ENCODE results near the gene ADAM12. TPM values are rescaled to one million over a fixed set of nuclear protein-coding genes. Genes with fewer than 3 reads are reported as not detected.

The ADAM12 gene
- total RNA-seq, 1 experiment from 2014 or later, result not detected

DNA sequence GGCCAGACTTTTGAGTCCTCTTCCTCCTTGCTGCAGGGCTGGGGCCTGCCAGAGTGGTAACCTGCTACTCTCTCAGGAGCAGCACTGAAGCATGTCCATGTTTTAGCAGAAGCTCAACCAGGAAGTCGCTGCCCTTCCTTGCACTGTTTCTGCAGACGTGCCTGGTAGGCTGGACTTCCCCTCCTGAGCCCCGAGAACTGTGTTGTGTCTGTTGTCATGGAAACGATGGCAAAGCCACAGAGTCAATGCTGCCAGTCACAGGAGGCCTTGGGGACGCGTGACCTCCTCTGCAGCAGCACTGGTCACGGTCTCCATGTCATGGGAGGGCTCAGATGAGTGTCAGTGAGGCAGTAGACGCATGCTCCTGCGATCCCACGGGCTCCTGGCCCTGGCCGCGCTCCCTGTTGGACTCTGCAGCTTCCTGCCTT, 346.5 kb downstream of the ADAM12 start:
- no TSS peak for BruUV-seq (replicated peaks)
- Histone ChIP-seq H3K4me2 (ENCODE audit: low read length) (no peak overlapping the region), H3K36me3 (ENCODE audit: control insufficient read depth in 1 of 2, insufficient read depth in 2 of 2, low read length in 2 of 2) (no peaks in the 10 kb centered on the region), H3K4me3 (replicated peaks in 1 of 2; ENCODE audit: low read depth in 1 of 2, low read length in 2 of 2) (no peak overlapping the region), H3K27ac (ENCODE audit: low read depth, low read length) (no peak overlapping the region), H3K27me3 (ENCODE audit: insufficient read depth, low read length) (0 out of 2 replicates have a peak, but pooled peaks cover 3% of the 10 kb centered on the region), H3K79me2 (ENCODE audit: insufficient read depth, low read length) (no peaks in the 10 kb centered on the region), H4K20me1 (ENCODE audit: insufficient read depth) (no peaks in the 10 kb centered on the region), H3K9ac (ENCODE audit: low read length) (no peak overlapping the region), H3K9me3 (ENCODE audit: control insufficient read depth in 1 of 2, insufficient read depth in 1 of 2, low read depth in 1 of 2, low read length in 2 of 2) (no peaks in the 10 kb centered on the region), H3K9me2 (ENCODE audit: insufficient read depth) (no peaks in the 10 kb centered on the region), H3K4me1 (ENCODE audit: control insufficient read depth in 1 of 2, insufficient read depth in 2 of 2, low read length in 2 of 2) (no peaks in the 10 kb centered on the region), H2AFZ (ENCODE audit: low read depth, low read length, poor library complexity, severe bottlenecking) (no peak overlapping the region)
- no peak for DNase-seq (ENCODE audit: low read depth, low spot score)
- RAD21 ChIA-PET (ENCODE audit: low non-redundant PET in 1 of 2, low total read pairs in 2 of 2, uncharacterized antibody in 2 of 2, unreplicated experiment in 2 of 2), result no interaction called here
- CTCF ChIA-PET, result no interaction called here
- no peak for TF ChIP-seq JUND (IDR thresholded peaks at IDR 0.05)
- TF ChIP-seq YY1 (IDR thresholded peaks at IDR 0.05; ENCODE audit: extremely low read depth, insufficient replicate concordance, low read depth, low read length), result no peak
- no peak for TF ChIP-seq CEBPB (IDR thresholded peaks at IDR 0.05; ENCODE audit: low read depth)
- no peak for TF ChIP-seq ELF1 (IDR thresholded peaks at IDR 0.05; ENCODE audit: borderline replicate concordance, low read depth)
- TF ChIP-seq EZH2phosphoT487 (IDR thresholded peaks at IDR 0.05; ENCODE audit: borderline replicate concordance), result no peak
- TF ChIP-seq, protein P1, sequence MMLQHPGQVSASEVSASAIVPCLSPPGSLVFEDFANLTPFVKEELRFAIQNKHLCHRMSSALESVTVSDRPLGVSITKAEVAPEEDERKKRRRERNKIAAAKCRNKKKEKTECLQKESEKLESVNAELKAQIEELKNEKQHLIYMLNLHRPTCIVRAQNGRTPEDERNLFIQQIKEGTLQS (IDR thresholded peaks at IDR 0.05), result no peak
- no peak for TF ChIP-seq CBX3 (IDR thresholded peaks at IDR 0.05; ENCODE audit: low read depth)
- no peak for TF ChIP-seq ZFX (IDR thresholded peaks at IDR 0.05)
- TF ChIP-seq, protein P2, sequence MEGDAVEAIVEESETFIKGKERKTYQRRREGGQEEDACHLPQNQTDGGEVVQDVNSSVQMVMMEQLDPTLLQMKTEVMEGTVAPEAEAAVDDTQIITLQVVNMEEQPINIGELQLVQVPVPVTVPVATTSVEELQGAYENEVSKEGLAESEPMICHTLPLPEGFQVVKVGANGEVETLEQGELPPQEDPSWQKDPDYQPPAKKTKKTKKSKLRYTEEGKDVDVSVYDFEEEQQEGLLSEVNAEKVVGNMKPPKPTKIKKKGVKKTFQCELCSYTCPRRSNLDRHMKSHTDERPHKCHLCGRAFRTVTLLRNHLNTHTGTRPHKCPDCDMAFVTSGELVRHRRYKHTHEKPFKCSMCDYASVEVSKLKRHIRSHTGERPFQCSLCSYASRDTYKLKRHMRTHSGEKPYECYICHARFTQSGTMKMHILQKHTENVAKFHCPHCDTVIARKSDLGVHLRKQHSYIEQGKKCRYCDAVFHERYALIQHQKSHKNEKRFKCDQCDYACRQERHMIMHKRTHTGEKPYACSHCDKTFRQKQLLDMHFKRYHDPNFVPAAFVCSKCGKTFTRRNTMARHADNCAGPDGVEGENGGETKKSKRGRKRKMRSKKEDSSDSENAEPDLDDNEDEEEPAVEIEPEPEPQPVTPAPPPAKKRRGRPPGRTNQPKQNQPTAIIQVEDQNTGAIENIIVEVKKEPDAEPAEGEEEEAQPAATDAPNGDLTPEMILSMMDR (IDR thresholded peaks at IDR 0.05 in 2 of 3, conservative IDR thresholded peaks at IDR 0.05 in 1 of 3; ENCODE audit: borderline replicate concordance in 1 of 3, insufficient read depth in 1 of 3, low read depth in 2 of 3, low read length in 2 of 3), result no peak
- TF ChIP-seq EZH2 (IDR thresholded peaks at IDR 0.05), result no peak
- no peak for TF ChIP-seq POLR2AphosphoS5 (IDR thresholded peaks at IDR 0.05; ENCODE audit: low read depth, low read length)
- TF ChIP-seq RAD21 (IDR thresholded peaks at IDR 0.05; ENCODE audit: low read depth), result no peak
- TF ChIP-seq, protein P3, sequence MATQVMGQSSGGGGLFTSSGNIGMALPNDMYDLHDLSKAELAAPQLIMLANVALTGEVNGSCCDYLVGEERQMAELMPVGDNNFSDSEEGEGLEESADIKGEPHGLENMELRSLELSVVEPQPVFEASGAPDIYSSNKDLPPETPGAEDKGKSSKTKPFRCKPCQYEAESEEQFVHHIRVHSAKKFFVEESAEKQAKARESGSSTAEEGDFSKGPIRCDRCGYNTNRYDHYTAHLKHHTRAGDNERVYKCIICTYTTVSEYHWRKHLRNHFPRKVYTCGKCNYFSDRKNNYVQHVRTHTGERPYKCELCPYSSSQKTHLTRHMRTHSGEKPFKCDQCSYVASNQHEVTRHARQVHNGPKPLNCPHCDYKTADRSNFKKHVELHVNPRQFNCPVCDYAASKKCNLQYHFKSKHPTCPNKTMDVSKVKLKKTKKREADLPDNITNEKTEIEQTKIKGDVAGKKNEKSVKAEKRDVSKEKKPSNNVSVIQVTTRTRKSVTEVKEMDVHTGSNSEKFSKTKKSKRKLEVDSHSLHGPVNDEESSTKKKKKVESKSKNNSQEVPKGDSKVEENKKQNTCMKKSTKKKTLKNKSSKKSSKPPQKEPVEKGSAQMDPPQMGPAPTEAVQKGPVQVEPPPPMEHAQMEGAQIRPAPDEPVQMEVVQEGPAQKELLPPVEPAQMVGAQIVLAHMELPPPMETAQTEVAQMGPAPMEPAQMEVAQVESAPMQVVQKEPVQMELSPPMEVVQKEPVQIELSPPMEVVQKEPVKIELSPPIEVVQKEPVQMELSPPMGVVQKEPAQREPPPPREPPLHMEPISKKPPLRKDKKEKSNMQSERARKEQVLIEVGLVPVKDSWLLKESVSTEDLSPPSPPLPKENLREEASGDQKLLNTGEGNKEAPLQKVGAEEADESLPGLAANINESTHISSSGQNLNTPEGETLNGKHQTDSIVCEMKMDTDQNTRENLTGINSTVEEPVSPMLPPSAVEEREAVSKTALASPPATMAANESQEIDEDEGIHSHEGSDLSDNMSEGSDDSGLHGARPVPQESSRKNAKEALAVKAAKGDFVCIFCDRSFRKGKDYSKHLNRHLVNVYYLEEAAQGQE (IDR thresholded peaks at IDR 0.05; ENCODE audit: low read depth), result no peak
- TF ChIP-seq MAX (IDR thresholded peaks at IDR 0.05), result no peak
- POLR2A ChIA-PET, result no interaction called here
- intact Hi-C loops (cut with micrococcal nuclease), result no loop called here
- peak; percentile 39; the same call in 1 of the 2 replicates for ATAC-seq
